ENCODE measurements around the gene USP9X. TPM values are rescaled to one million over a fixed set of nuclear protein-coding genes. Genes with fewer than 3 reads are reported as not detected.
"Not testable (repeated sequence)": the region's sequence is repeated elsewhere in the genome, so short reads cannot be mapped to it uniquely, and the experiment has no call there.

USP9X gene
- total RNA-seq, 1 donor from 2014 or later: 86.3 TPM

DNA sequence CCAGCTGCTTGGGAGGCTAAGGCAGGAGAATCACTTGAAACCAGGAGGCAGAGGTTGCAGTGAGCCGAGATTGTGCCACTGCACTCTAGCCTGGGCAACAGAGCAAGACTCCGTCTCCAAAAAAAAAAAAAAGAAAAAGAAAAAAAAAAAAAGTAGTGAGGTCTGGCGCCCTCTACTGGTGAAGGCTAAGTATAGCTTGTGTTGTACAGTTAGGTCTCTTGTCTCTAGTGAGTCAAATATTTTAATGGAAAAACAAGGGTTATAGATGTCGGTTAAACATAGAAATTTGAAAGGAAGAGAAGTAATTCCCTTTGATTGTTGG, 29.8 kb downstream of the USP9X start:
- not testable (repeated sequence) for H3K36me3 Mint-ChIP-seq (ENCODE audit: low read depth); DNase-seq (ENCODE audit: low spot score); H3K9me3 Mint-ChIP-seq (ENCODE audit: low read depth); H3K27me3 Mint-ChIP-seq (ENCODE audit: low read depth); H3K4me3 Mint-ChIP-seq (ENCODE audit: unreplicated experiment); H3K27ac Mint-ChIP-seq (ENCODE audit: unreplicated experiment)
- TF ChIP-seq CTCF (IDR thresholded peaks at IDR 0.05): peak; percentile 89
- H3K4me1 Mint-ChIP-seq (ENCODE audit: low read depth): peaks cover 68% of the 10 kb centered on the region

- no peaks in the 10 kb centered on the region for H3K27me3 Mint-ChIP-seq (ENCODE audit: low read depth)
- H3K27ac Mint-ChIP-seq (ENCODE audit: unreplicated experiment): peak overlapping the region; percentile 43
- no peaks in the 10 kb centered on the region for H3K36me3 Mint-ChIP-seq (ENCODE audit: low read depth)
- no peaks in the 10 kb centered on the region for H3K9me3 Mint-ChIP-seq (ENCODE audit: low read depth)
- TF ChIP-seq CTCF (IDR thresholded peaks at IDR 0.05): no peak
- no peak for DNase-seq (ENCODE audit: low spot score)
- peak overlapping the region; percentile 1 for H3K4me3 Mint-ChIP-seq (ENCODE audit: unreplicated experiment)
- H3K4me1 Mint-ChIP-seq (ENCODE audit: low read depth): peaks cover 56% of the 10 kb centered on the region
These were observed 31.7 kb downstream of the USP9X start for GRCh38 chrX:41116948-41117347.

GRCh38 chrX:41118156-41118555, 32.9 kb downstream of the USP9X start:
- no peaks in the 10 kb centered on the region for H3K36me3 Mint-ChIP-seq (ENCODE audit: low read depth)
- H3K27ac Mint-ChIP-seq (ENCODE audit: unreplicated experiment): peak overlapping the region; percentile 49
- no peak for TF ChIP-seq CTCF (IDR thresholded peaks at IDR 0.05)
- peaks cover 54% of the 10 kb centered on the region for H3K4me1 Mint-ChIP-seq (ENCODE audit: low read depth)
- no peak for DNase-seq (ENCODE audit: low spot score)
- H3K27me3 Mint-ChIP-seq (ENCODE audit: low read depth): no peaks in the 10 kb centered on the region
- H3K9me3 Mint-ChIP-seq (ENCODE audit: low read depth): no peaks in the 10 kb centered on the region
- H3K4me3 Mint-ChIP-seq (ENCODE audit: unreplicated experiment): no peak overlapping the region

- DNase-seq (ENCODE audit: low spot score): no peak
- H3K4me1 Mint-ChIP-seq (ENCODE audit: low read depth): peaks cover 50% of the 10 kb centered on the region
- H3K27me3 Mint-ChIP-seq (ENCODE audit: low read depth): no peaks in the 10 kb centered on the region
- TF ChIP-seq CTCF (IDR thresholded peaks at IDR 0.05): no peak
- H3K4me3 Mint-ChIP-seq (ENCODE audit: unreplicated experiment): no peak overlapping the region
- H3K27ac Mint-ChIP-seq (ENCODE audit: unreplicated experiment): no peak overlapping the region
- H3K36me3 Mint-ChIP-seq (ENCODE audit: low read depth): no peaks in the 10 kb centered on the region
- H3K9me3 Mint-ChIP-seq (ENCODE audit: low read depth): no peaks in the 10 kb centered on the region
These were observed 34.6 kb downstream of the USP9X start for GRCh38 chrX:41119803-41120202.

DNA sequence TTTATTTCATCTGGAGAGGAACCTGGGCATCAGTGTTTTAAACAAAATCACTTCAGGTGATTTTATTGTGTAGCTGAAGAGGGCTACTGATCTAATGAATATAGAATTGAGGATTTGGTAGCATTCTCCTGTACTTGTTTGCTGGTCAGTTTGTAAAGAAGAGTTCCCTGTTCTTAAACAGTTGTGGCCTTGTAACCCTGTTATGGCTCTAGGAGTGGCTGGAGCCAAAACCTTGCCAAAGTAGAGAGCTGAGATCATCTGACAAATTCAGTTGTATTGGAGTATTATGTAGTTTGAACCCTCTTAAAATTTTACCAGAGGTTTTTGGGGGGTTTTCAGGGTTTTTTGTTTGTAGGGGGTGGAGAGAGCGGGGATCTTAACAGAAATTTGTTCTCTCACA, 36.5 kb downstream of the USP9X start:
- no peak for DNase-seq (ENCODE audit: low spot score)
- H3K4me3 Mint-ChIP-seq (ENCODE audit: unreplicated experiment): no peak overlapping the region
- TF ChIP-seq CTCF (IDR thresholded peaks at IDR 0.05): no peak
- no peaks in the 10 kb centered on the region for H3K27me3 Mint-ChIP-seq (ENCODE audit: low read depth)
- no peaks in the 10 kb centered on the region for H3K9me3 Mint-ChIP-seq (ENCODE audit: low read depth)
- no peaks in the 10 kb centered on the region for H3K36me3 Mint-ChIP-seq (ENCODE audit: low read depth)
- peaks cover 32% of the 10 kb centered on the region for H3K4me1 Mint-ChIP-seq (ENCODE audit: low read depth)
- H3K27ac Mint-ChIP-seq (ENCODE audit: unreplicated experiment): no peak overlapping the region
